ENCODE measurements around the gene HOXD9. TPM values are rescaled to one million over a fixed set of nuclear protein-coding genes. Genes with fewer than 3 reads are reported as not detected.
A peak's percentile ranks its signal among the peaks of the same experiment; 100 is the strongest.

HOXD9 gene
- total RNA-seq, 1 donor from 2014 or later, result 0.16 TPM

DNA sequence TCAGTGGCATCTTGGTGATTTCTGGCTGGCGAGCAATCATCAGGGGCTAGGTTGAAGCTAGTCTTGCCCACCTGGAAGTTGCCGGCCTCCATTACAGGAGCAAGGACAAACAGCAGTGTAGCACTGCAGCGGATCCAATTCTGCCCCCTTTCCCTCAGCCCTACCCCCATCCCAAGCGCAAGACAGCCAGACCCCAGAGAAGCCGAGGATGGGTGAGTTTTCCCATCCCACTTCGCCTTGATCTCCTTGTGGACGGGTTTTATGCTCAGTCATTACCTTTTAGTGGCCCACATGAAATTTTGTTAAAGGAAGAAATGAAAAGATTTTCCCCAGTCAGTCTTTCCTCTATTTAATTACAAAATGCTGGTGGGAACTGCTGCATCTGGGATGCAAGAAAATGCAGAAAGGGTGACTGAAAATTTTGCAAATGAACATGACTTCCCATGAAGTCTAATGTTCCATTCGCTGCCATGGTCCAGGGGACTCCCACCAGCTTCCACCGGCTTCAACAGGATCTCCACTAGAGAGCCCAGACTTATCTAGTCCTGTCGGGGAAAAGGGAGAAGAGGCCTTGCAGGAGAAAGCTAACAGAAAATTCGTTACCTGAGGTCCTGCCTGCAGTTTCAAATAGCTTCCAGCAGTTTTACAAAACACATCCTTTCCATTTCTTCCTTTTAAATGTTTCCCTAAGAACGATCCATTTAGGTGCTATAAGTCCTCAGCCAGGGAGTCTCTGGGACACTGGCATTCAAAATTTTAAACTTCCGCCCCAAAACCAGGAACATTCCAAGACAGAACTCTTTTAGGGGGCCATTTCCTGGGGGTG lies 1.9 kb upstream of the HOXD9 start:
- peaks cover 100% of the 10 kb centered on the region for H3K27me3 ChIP-seq (ENCODE audit: low read depth)
- no peak overlapping the region for H3K27ac ChIP-seq (replicated peaks)
- H3K36me3 ChIP-seq, result no peaks in the 10 kb centered on the region
- no peak overlapping the region for H3K4me3 ChIP-seq
- DNase-seq, result no peak
- intact Hi-C loops (cut with micrococcal nuclease), result no loop called here
- TF ChIP-seq, protein P1, sequence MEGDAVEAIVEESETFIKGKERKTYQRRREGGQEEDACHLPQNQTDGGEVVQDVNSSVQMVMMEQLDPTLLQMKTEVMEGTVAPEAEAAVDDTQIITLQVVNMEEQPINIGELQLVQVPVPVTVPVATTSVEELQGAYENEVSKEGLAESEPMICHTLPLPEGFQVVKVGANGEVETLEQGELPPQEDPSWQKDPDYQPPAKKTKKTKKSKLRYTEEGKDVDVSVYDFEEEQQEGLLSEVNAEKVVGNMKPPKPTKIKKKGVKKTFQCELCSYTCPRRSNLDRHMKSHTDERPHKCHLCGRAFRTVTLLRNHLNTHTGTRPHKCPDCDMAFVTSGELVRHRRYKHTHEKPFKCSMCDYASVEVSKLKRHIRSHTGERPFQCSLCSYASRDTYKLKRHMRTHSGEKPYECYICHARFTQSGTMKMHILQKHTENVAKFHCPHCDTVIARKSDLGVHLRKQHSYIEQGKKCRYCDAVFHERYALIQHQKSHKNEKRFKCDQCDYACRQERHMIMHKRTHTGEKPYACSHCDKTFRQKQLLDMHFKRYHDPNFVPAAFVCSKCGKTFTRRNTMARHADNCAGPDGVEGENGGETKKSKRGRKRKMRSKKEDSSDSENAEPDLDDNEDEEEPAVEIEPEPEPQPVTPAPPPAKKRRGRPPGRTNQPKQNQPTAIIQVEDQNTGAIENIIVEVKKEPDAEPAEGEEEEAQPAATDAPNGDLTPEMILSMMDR (IDR thresholded peaks at IDR 0.05; ENCODE audit: borderline replicate concordance), result no peak
- peaks cover 21% of the 10 kb centered on the region for H3K4me1 ChIP-seq
- no peaks in the 10 kb centered on the region for H3K9me3 ChIP-seq (replicated peaks)

GRCh38 chr2:176121190-176122051 lies 1.1 kb upstream of the HOXD9 start:
- Histone ChIP-seq H3K27me3 (ENCODE audit: low read depth) (peaks cover 100% of the 10 kb centered on the region), H3K4me1 (peaks cover 21% of the 10 kb centered on the region), H3K4me3 (no peak overlapping the region), H3K36me3 (no peaks in the 10 kb centered on the region), H3K27ac (replicated peaks) (no peak overlapping the region), H3K9me3 (replicated peaks) (no peaks in the 10 kb centered on the region)
- DNase-seq, result no peak
- intact Hi-C loops (cut with micrococcal nuclease), result no loop called here
- TF ChIP-seq, protein P1 (IDR thresholded peaks at IDR 0.05; ENCODE audit: borderline replicate concordance), result no peak

DNA sequence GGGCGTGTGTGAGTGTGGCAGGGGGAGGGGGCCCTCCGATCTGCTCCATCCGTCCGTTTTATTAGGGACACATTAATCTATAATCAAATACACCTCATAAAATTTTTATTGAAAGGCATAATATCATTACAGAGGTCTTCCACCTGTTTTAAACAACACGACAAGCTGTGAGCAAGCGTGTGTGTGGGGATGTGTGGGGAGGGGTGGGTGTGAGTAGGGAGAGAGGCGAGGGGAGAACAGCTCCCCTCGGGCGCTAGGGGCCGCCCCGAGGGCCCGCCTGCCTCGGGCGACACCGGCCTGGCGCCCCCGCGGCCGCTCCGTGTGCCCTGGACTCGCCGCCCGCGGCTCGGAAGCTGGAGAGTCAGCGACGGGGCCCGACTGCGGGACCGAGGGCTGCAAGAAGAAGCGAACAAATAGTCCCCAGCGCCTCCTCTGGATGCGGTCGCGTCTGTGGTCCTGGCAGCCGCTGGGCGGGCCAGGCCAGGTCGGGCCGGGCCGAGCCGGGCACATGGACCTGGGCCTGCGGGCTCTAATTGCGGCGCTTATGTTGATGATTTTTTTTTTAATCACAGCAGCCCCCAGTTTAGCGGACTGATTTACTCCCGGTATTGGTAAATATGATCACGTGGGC lies 352 bp upstream of the HOXD9 start:
- Histone ChIP-seq H3K9me3 (replicated peaks) (no peaks in the 10 kb centered on the region), H3K27ac (replicated peaks) (no peak overlapping the region), H3K4me3 (peak overlapping the region; percentile 61), H3K36me3 (no peaks in the 10 kb centered on the region), H3K27me3 (ENCODE audit: low read depth) (peaks cover 100% of the 10 kb centered on the region), H3K4me1 (peaks cover 22% of the 10 kb centered on the region)
- intact Hi-C loops (cut with micrococcal nuclease), result no loop called here
- no peak for DNase-seq
- TF ChIP-seq, protein P1 (IDR thresholded peaks at IDR 0.05; ENCODE audit: borderline replicate concordance), result no peak

DNA sequence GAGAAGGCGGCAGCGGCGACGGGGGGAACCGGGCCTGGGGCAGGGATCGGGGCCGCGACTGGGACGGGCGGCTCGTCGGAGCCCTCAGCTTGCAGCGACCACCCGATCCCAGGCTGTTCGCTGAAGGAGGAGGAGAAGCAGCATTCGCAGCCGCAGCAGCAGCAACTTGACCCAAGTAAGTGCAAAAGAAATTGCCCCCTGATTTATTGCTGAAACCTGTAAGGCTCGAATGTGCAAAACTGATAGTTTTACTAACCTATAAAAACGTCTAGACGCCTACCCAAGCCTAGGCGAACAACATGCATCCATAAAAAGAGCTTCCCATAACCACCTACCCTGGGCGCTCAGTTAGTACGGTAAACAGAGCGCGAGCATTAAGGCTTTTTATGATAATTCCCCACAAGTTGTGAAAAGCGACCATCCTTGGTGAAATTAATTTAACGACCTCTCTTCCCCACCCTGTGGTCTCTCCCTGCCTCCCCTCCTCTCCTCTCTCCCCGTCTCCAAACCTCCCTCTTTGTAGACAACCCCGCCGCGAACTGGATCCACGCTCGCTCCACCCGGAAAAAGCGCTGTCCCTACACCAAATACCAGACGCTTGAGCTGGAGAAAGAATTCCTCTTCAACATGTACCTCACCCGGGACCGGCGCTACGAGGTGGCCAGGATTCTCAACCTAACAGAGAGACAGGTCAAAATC lies 1.0 kb downstream of the HOXD9 start:
- Histone ChIP-seq H3K36me3 (no peaks in the 10 kb centered on the region), H3K9me3 (replicated peaks) (no peaks in the 10 kb centered on the region), H3K4me1 (peaks cover 26% of the 10 kb centered on the region), H3K27ac (replicated peaks) (no peak overlapping the region), H3K4me3 (peak overlapping the region; percentile 61), H3K27me3 (ENCODE audit: low read depth) (peaks cover 99% of the 10 kb centered on the region)
- intact Hi-C loops (cut with micrococcal nuclease), result no loop called here
- TF ChIP-seq, protein P1 (IDR thresholded peaks at IDR 0.05; ENCODE audit: borderline replicate concordance), result no peak
- DNase-seq, result no peak

All from left ventricle myocardium inferior (tissue), 1 donor.